H9 (cell line): Measurements from ENCODE around the gene ZNF792. TPM values are rescaled to one million over a fixed set of nuclear protein-coding genes. Genes with fewer than 3 reads are reported as not detected.

Experiments used
- DNase-seq: peaks from one replicate; pipeline ENCODE4 v3.0.0-alpha.2; 2017
- H2AFZ ChIP-seq: one replicate; pipeline ENCODE4 v1.6.1; 2013; ENCODE audit warnings: mild to moderate bottlenecking, low read length, control low read depth, moderate library complexity
- H2AK5ac ChIP-seq: 2 replicates; pipeline ENCODE4 v1.6.1; 2013; ENCODE audit warnings: low read length, control low read depth, mixed read lengths; ENCODE audit not compliant: insufficient read length
- H2BK120ac ChIP-seq: one replicate; pipeline ENCODE4 v1.6.1; 2013; ENCODE audit warnings: low read depth, mild to moderate bottlenecking, low read length, control low read depth, inconsistent platforms; ENCODE audit not compliant: poor library complexity, severe bottlenecking
- H2BK12ac ChIP-seq: 2 replicates; pipeline ENCODE4 v1.6.1; 2013; ENCODE audit warnings: low read length, control low read depth, mixed read lengths, low read depth; ENCODE audit not compliant: insufficient read length
- H2BK15ac ChIP-seq: 2 replicates; pipeline ENCODE4 v1.6.1; 2013; ENCODE audit warnings: low read depth, low read length, control low read depth
- H2BK20ac ChIP-seq: one replicate; pipeline ENCODE4 v1.6.1; 2013; ENCODE audit warnings: low read depth, mild to moderate bottlenecking, low read length, control low read depth, inconsistent platforms; ENCODE audit not compliant: poor library complexity, severe bottlenecking
- H2BK5ac ChIP-seq: 2 replicates; pipeline ENCODE4 v1.6.1; 2013; ENCODE audit warnings: low read length, control low read depth, mixed read lengths; ENCODE audit not compliant: insufficient read length
- H3K14ac ChIP-seq: 2 replicates; pipeline ENCODE4 v1.6.1; 2013; ENCODE audit warnings: low read length, control low read depth; ENCODE audit not compliant: insufficient read depth
- H3K18ac ChIP-seq: 2 replicates; pipeline ENCODE4 v1.6.1; 2013; ENCODE audit warnings: low read depth, mild to moderate bottlenecking, mixed read lengths, low read length, control low read depth; ENCODE audit not compliant: insufficient read length
- H3K23ac ChIP-seq: 2 replicates; pipeline ENCODE4 v1.6.1; 2013; ENCODE audit warnings: low read length, control low read depth, mixed read lengths, low read depth; ENCODE audit not compliant: insufficient read length
- H3K23me2 ChIP-seq: 2 replicates; pipeline ENCODE4 v1.6.1; 2013; ENCODE audit warnings: low read depth, mild to moderate bottlenecking, mixed read lengths, low read length, control low read depth; ENCODE audit not compliant: insufficient read length, poor library complexity, severe bottlenecking
- H3K27ac ChIP-seq: 2 replicates; pipeline ENCODE4 v1.5.1; 2013; ENCODE audit warnings: low read length, control low read depth, mixed read lengths, low read depth; ENCODE audit not compliant: insufficient read length
- H3K27me3 ChIP-seq: 2 replicates; pipeline ENCODE4 v1.6.1; 2013; ENCODE audit warnings: low read length, control low read depth, inconsistent platforms; ENCODE audit not compliant: insufficient read depth
- H3K4ac ChIP-seq: 2 replicates; pipeline ENCODE4 v1.6.1; 2013; ENCODE audit warnings: low read depth, mild to moderate bottlenecking, control low read depth, inconsistent platforms, low read length, moderate library complexity
- H3K4me1 ChIP-seq: 2 replicates; pipeline ENCODE4 v1.6.1; 2013; ENCODE audit warnings: low read length, control low read depth, inconsistent platforms; ENCODE audit not compliant: insufficient read depth
- H3K4me2 ChIP-seq: 2 replicates; pipeline ENCODE4 v1.6.1; 2013; ENCODE audit warnings: low read length, control low read depth, mixed read lengths; ENCODE audit not compliant: insufficient read length, insufficient read depth
- H3K56ac ChIP-seq: 2 replicates; pipeline ENCODE4 v1.6.1; 2013; ENCODE audit warnings: low read depth, mild to moderate bottlenecking, mixed read lengths, low read length, control low read depth; ENCODE audit not compliant: insufficient read length
- H3K79me1 ChIP-seq: 2 replicates; pipeline ENCODE4 v1.6.1; 2013; ENCODE audit warnings: low read depth, mild to moderate bottlenecking, moderate library complexity, low read length, control low read depth, inconsistent platforms; ENCODE audit not compliant: insufficient read depth, poor library complexity, severe bottlenecking
- H3K79me2 ChIP-seq: 2 replicates; pipeline ENCODE4 v1.6.1; 2013; ENCODE audit warnings: low read length, control low read depth, inconsistent platforms; ENCODE audit not compliant: insufficient read depth
- H3K9ac ChIP-seq: 2 replicates; pipeline ENCODE4 v1.6.1; 2013; ENCODE audit warnings: low read length, control low read depth, mixed read lengths; ENCODE audit not compliant: insufficient read length; ENCODE audit errors: extremely low read depth
- H3K9me3 ChIP-seq: one replicate; pipeline ENCODE4 v1.6.1; 2013; ENCODE audit warnings: low read depth, low read length, inconsistent platforms; ENCODE audit not compliant: control insufficient read depth
- H3T11ph ChIP-seq: one replicate; pipeline ENCODE4 v1.6.1; 2013; ENCODE audit warnings: mild to moderate bottlenecking, low read length, control low read depth, inconsistent platforms
- H4K20me1 ChIP-seq: one replicate; pipeline ENCODE4 v1.6.1; 2013; ENCODE audit not compliant: control insufficient read depth, insufficient read length, insufficient read depth
- H4K5ac ChIP-seq: 2 replicates; pipeline ENCODE4 v1.6.1; 2013; ENCODE audit warnings: low read depth, mild to moderate bottlenecking, mixed read lengths, low read length, control low read depth; ENCODE audit not compliant: insufficient read length
- H4K8ac ChIP-seq: replicated peaks from 2 replicates; pipeline ENCODE4 v1.6.1; 2013; ENCODE audit warnings: low read length, control low read depth, mixed read lengths, low read depth; ENCODE audit not compliant: insufficient read length
- H4K91ac ChIP-seq: 2 replicates; pipeline ENCODE4 v1.6.1; 2013; ENCODE audit warnings: low read depth, mild to moderate bottlenecking, moderate library complexity, mixed read lengths, low read length, control low read depth; ENCODE audit not compliant: insufficient read length
- H3K27ac Mint-ChIP-seq, 3 experiments: 2 replicates in 2 of 3; 3 replicates in 1 of 3; pipeline ENCODE4 v1.8.0; 2020 to 2021; ENCODE audit warnings: mixed read lengths in 3 of 3, mild to moderate bottlenecking in 1 of 3, moderate library complexity in 1 of 3
- H3K27me3 Mint-ChIP-seq: 2 replicates; pipeline ENCODE4 v1.8.0; 2021; ENCODE audit warnings: low read depth, mild to moderate bottlenecking, moderate library complexity, mixed read lengths
- H3K36me3 Mint-ChIP-seq, 3 experiments: 2 replicates in 2 of 3; 3 replicates in 1 of 3; pipeline ENCODE4 v1.8.0; 2020 to 2021; ENCODE audit warnings: low read depth in 3 of 3, mixed read lengths in 3 of 3; ENCODE audit not compliant: insufficient read depth in 1 of 3
- H3K4me1 Mint-ChIP-seq, 2 experiments: 2 replicates each; pipeline ENCODE4 v1.8.0; 2020; ENCODE audit warnings: mixed read lengths in 2 of 2
- H3K4me3 Mint-ChIP-seq, 2 experiments: 2 replicates in 1 of 2; 3 replicates in 1 of 2; pipeline ENCODE4 v1.8.0; 2020 to 2021; ENCODE audit warnings: mild to moderate bottlenecking in 2 of 2, mixed read lengths in 2 of 2, moderate library complexity in 1 of 2
- H3K9me3 Mint-ChIP-seq, 2 experiments: 2 replicates in 1 of 2; 3 replicates in 1 of 2; pipeline ENCODE4 v1.8.0; 2020; ENCODE audit warnings: mild to moderate bottlenecking in 2 of 2, mixed read lengths in 2 of 2, moderate library complexity in 1 of 2
- WGBS: extraction: QIAGEN DNeasy Blood & Tissue Kit; methylation state at CpG from one replicate; pipeline ENCODE4 v1.1.7; 2013; ENCODE audit warnings: missing lambda C conversion rate, low lambda C conversion rate, mixed read lengths; ENCODE audit not compliant: insufficient read length; ENCODE audit errors: extremely low coverage; 5-methylcytosine and 5-hydroxymethylcytosine counted together
- total RNA-seq: library from RNA; stranded (reverse); gene quantifications from 2 replicates; pipeline ENCODE4 v1.2.1, GENCODE V29; 2021
- TF ChIP-seq, protein P1 (sequence below): fragments of 200-600 bp; sonication (generic); conservative IDR thresholded peaks from 3 replicates; pipeline ENCODE4 v1.8.0; 2021; ENCODE audit warnings: antibody characterized with exemption, mild to moderate bottlenecking

The ZNF792 gene
- total RNA-seq, 1 experiment from 2014 or later: 8.3 TPM

DNA sequence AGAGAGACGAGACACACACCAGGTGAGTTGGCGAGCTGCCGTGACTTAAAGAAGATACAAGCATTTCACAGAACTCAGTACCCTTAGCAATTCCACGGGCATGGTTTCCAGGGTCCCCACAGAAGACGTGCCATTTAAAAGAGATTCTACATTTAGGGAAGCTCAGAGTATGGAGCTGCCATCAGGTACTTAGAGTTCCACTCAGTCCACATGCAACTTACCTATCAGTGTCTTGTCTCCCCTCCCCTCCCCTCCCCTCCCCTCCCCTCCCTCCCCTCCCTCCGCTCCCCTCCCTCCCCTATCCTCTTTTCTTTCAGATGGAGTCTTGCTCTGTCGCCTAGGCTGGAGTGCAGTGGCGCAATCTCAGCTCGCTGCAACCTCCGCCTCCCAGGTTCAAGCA, 25.1 kb downstream of the ZNF792 start:
- no peak overlapping the region for H2BK120ac ChIP-seq
- no peak overlapping the region for H3T11ph ChIP-seq
- Mint-ChIP-seq H3K27ac (no peak overlapping the region), H3K36me3 (peaks cover 59 to 67% (median 62%) of the 10 kb centered on the region in 3 experiments), H3K27me3 (no peaks in the 10 kb centered on the region), H3K4me3 (no peak overlapping the region), H3K4me1 (no peaks in the 10 kb centered on the region), H3K9me3 (peaks cover 21 to 34% of the 10 kb centered on the region in 2 experiments)
- no peak overlapping the region for H3K4me2 ChIP-seq
- H3K27me3 ChIP-seq: no peaks in the 10 kb centered on the region
- H3K9me3 ChIP-seq: peaks cover 10% of the 10 kb centered on the region
- no peaks in the 10 kb centered on the region for H3K4me1 ChIP-seq
- H2BK5ac ChIP-seq: no peak overlapping the region
- H4K5ac ChIP-seq: no peak overlapping the region
- no peak overlapping the region for H3K4ac ChIP-seq
- H2BK12ac ChIP-seq: no peak overlapping the region
- no peak overlapping the region for H3K27ac ChIP-seq
- WGBS: no CpG with 5 or more reads among the region's 10 CpGs
- H3K14ac ChIP-seq: no peak overlapping the region
- no peak overlapping the region for H3K23ac ChIP-seq
- no peaks in the 10 kb centered on the region for H3K79me2 ChIP-seq
- no peaks in the 10 kb centered on the region for H3K23me2 ChIP-seq
- H4K20me1 ChIP-seq: no peaks in the 10 kb centered on the region
- no peak overlapping the region for H2BK15ac ChIP-seq
- no peak for DNase-seq
- H3K9ac ChIP-seq: no peak overlapping the region
- H3K56ac ChIP-seq: no peak overlapping the region
- TF ChIP-seq, protein P1, sequence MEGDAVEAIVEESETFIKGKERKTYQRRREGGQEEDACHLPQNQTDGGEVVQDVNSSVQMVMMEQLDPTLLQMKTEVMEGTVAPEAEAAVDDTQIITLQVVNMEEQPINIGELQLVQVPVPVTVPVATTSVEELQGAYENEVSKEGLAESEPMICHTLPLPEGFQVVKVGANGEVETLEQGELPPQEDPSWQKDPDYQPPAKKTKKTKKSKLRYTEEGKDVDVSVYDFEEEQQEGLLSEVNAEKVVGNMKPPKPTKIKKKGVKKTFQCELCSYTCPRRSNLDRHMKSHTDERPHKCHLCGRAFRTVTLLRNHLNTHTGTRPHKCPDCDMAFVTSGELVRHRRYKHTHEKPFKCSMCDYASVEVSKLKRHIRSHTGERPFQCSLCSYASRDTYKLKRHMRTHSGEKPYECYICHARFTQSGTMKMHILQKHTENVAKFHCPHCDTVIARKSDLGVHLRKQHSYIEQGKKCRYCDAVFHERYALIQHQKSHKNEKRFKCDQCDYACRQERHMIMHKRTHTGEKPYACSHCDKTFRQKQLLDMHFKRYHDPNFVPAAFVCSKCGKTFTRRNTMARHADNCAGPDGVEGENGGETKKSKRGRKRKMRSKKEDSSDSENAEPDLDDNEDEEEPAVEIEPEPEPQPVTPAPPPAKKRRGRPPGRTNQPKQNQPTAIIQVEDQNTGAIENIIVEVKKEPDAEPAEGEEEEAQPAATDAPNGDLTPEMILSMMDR: no peak
- no peak overlapping the region for H2AFZ ChIP-seq
- H4K8ac ChIP-seq: no peak overlapping the region
- H4K91ac ChIP-seq: no peak overlapping the region
- H3K18ac ChIP-seq: no peak overlapping the region
- H2BK20ac ChIP-seq: no peak overlapping the region
- no peak overlapping the region for H2AK5ac ChIP-seq
- no peaks in the 10 kb centered on the region for H3K79me1 ChIP-seq
